Fibroblast of upper back skin (primary cell): ENCODE measurements around the gene ENDOV.

Experiments
- DNase-seq: peaks from one replicate; pipeline ENCODE4 v3.0.0-alpha.2; 2013

ENDOV gene

GRCh38 chr17:80432961-80433550 lies 18.1 kb downstream of the ENDOV start:
- no peak for DNase-seq

GRCh38 chr17:80433916-80434666 lies 19.1 kb downstream of the ENDOV start:
- no peak for DNase-seq

DNA sequence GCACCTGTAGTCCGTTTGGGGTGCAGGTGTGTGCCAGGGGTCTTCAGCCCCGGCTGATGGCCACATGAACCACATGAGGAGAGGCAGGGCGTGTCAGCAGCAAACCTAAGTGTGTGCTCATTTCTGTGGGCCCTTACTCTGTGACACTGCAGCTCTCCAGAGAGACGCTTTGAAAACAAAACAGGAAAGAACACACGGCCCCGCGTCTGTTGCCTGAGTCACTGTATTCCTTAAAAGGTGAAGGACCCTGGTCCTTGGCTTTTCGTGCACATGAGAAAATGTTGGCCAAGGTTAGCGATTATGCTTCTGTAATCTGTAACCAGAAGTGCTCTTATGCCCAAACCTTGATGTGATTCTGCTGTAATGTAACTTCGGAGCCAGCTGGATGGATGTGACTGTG lies 22.6 kb downstream of the ENDOV start:
- DNase-seq = no peak

DNA sequence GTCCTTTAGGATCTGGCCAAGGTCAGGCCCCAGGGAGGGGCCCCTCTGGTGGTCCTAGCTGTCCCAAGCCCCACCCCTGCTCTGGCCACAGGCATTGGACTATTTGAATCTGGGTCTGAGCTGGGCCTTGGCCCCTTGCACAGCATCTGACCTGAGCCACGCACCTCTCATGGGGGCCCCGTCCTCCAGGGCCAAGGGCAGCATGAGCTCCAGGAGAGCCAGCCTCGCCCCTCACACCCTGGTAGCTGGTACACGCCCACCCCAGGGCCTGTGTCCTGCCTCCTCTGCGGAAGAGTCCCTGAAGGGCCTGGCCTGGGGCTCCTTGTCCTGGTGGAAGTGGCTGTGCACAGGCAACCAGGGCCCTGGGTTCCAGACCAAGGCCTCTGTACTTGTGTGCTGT lies 23.8 kb downstream of the ENDOV start:
- no peak for DNase-seq

- DNase-seq = no peak
Observed at GRCh38 chr17:80439499-80439898, 24.5 kb downstream of the ENDOV start.

DNA sequence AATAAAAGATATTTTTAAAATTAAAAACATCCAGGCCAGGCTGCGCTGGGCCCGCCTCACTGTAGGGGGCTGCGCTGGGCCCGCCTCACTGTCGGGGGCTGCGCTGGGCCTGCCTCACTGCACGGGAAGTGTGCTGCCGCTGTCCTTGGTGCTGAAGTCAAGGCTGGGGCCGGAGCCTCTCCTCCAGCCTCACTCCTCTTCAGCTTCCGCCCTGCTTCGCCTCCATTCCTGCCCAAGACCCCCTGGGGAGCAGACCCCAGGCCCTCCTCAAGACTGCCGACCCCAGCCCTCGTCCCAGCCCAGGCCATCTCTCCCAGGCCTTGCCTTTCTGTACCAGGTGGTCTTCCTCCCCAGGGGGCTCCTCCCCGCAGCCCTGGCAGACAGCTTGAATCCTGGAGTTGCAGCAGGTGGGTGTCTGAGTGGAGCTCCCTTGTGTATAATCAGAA lies 26.2 kb downstream of the ENDOV start:
- DNase-seq = peak; percentile 47

- no peak for DNase-seq
Observed at GRCh38 chr17:80441598-80442322, 26.8 kb downstream of the ENDOV start.

- DNase-seq = no peak
Observed at GRCh38 chr17:80442323-80442659, 27.3 kb downstream of the ENDOV start.

GRCh38 chr17:80442764-80443163 lies 27.8 kb downstream of the ENDOV start:
- no peak for DNase-seq

- no peak for DNase-seq
Observed at GRCh38 chr17:80443498-80443897, 28.5 kb downstream of the ENDOV start.

DNA sequence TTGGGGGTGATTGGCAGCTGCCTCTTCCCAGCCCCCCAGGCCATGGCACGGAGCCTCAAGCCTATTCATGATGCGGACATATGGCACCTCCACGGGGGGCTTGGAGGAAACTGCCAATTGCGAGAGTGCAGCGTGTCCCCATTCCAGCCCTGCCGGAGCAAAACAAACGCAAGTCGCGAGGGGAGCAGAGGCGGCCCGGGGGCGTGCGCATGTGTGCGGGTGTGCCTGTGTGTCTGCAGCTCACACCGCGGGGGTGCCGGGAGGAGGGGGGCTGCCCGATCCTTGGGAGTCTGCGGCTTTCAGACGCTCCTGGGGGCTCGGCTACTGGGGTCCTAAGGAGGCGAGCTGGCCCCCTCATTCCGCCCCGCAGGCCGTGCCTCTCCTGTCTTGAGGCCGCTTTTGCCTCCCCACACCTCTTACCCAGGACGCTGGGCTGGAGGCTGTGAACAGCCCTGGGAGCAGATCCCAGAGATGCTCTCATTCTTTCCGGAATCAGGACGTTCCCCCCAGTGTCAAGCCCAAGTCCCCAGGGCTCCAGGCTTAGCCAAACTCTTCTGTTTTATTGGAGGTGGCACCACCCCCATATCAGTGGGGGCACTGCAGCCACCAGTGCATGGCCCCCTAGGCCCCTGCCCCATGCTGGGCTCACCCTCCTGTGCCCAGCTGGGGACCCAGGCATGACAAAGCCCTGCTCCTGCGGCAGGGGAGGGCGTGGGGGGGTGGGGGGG lies 29.1 kb downstream of the ENDOV start:
- DNase-seq = no peak

DNA sequence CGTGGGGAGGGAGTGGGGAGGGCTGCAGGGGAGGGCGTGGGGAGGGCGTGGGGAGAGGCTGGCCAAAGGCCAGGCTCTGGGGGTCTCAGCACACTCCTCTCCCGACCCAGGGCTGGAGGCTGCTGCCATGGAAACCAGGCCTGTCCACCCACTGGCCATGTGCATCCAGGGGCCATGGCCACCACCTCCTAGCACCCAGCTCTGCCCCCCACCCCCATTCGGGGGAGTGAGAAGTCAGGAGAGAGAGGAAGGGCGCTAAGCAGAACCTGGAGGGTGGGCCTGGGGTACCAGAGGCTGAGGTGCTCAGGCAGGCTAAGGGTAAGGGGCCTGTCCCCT lies 29.6 kb downstream of the ENDOV start:
- no peak for DNase-seq

- no peak for DNase-seq
Observed at GRCh38 chr17:80445007-80445725, 30.2 kb downstream of the ENDOV start.

DNA sequence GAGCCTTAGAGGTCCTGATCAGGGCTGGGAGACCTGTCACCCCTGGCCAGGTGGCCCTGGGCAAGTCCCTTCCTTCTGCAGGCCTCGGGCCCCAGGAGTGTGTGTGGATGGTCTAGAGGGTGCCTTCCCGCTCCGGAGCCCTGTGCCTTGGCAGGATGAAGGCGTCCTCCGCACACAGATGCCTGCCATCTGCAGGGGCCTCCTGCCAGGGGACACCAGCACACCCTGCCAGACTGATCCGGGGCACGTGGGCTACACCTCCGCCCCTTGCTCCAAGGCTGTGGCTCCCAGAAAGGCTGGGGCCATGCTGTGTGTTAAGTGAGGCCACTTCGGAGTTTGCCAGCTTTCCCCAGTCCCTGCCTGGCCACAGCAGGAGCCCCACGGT lies 30.8 kb downstream of the ENDOV start:
- no peak for DNase-seq

GRCh38 chr17:80446645-80447405 lies 31.9 kb downstream of the ENDOV start:
- no peak for DNase-seq

- no peak for DNase-seq
Observed at GRCh38 chr17:80447790-80448189, 32.8 kb downstream of the ENDOV start.

- DNase-seq = no peak
Observed at GRCh38 chr17:80449194-80449929, 34.4 kb downstream of the ENDOV start.

GRCh38 chr17:80449930-80450576 lies 35.1 kb downstream of the ENDOV start:
- DNase-seq = no peak

- DNase-seq = no peak
Observed at GRCh38 chr17:80451104-80451775, 36.3 kb downstream of the ENDOV start.

- no peak for DNase-seq
Observed at GRCh38 chr17:80452173-80452915, 37.4 kb downstream of the ENDOV start.
